ENCODE results near the gene EFHB.
"Not testable (repeated sequence)": the region's sequence is repeated elsewhere in the genome, so short reads cannot be mapped to it uniquely, and the experiment has no call there.

Gene EFHB

GRCh38 chr3:19866751-19867347 lies 67.2 kb downstream of the EFHB start:
- peak; percentile 75 for TF ChIP-seq CTCF (IDR thresholded peaks at IDR 0.05; ENCODE audit: low read depth, low read length)
- H3K4me3 ChIP-seq (replicated peaks in 1 of 2; ENCODE audit: low read depth in 2 of 2, low read length in 2 of 2): no peak overlapping the region
- peak; percentile 75 to 76 for DNase-seq (ENCODE audit: low read depth in 2 of 2)

GRCh38 chr3:19855318-19855717 lies 78.7 kb downstream of the EFHB start:
- not testable (repeated sequence) for DNase-seq (ENCODE audit: low read depth in 2 of 2)

GRCh38 chr3:19846609-19847008 lies 87.4 kb downstream of the EFHB start:
- DNase-seq (ENCODE audit: low read depth in 2 of 2); H3K4me3 ChIP-seq (replicated peaks in 1 of 2; ENCODE audit: low read depth in 2 of 2, low read length in 2 of 2): not testable (repeated sequence)

More at GRCh38 chr3:19855318-19855717, 78.7 kb downstream of the EFHB start:
- H3K4me3 ChIP-seq (replicated peaks in 1 of 2; ENCODE audit: low read depth in 2 of 2, low read length in 2 of 2): not testable (repeated sequence)
